ENCODE results near the gene ASIC4. TPM values are rescaled to one million over a fixed set of nuclear protein-coding genes. Genes with fewer than 3 reads are reported as not detected.

The ASIC4 gene
- total and polyA plus RNA-seq, 2 of the 13 experiments (the other 11 are each of a cell fraction or from before 2014, with no cell fraction given) = 0.03 TPM; not detected in 1

DNA sequence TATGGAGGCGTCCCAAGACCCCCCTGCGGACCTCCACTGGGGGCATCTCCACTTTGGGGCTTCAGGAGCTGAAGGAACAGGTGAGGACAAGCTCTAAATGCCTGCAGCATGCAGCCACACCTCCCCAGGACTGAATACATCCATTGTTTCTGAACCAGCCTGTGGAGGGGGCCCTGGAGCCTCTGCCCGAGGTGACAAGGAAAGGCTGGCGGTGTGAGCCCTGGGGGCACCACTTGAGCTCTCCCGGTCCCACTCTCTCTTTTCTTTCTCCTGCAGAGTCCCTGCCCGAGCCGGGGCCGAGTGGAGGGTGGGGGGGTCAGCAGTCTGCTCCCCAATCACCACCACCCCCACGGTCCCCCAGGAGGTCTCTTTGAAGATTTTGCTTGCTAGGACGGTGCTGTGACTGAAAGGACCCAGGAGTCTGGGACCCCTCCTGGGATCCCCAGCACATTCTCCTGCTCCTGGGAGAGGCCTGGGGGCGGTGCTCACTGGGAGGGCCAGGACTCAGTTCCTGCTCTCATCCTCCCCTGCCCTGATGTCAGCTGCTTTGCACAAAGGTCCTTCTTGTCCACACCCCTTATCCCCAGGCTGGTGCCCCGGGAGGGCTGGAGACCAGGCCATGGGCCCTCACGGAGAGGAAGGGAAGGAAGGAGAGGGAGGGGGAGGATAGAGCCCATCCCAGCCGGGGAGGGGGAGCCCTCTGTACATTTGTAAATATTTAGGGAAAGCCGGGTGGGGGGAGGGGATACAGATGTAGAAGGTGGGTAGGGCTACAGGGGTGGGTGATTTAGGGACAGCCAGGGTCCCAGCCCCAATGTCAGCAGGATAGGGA is 23.6 kb downstream of the ASIC4 start (continued):
- TF ChIP-seq, protein P1, sequence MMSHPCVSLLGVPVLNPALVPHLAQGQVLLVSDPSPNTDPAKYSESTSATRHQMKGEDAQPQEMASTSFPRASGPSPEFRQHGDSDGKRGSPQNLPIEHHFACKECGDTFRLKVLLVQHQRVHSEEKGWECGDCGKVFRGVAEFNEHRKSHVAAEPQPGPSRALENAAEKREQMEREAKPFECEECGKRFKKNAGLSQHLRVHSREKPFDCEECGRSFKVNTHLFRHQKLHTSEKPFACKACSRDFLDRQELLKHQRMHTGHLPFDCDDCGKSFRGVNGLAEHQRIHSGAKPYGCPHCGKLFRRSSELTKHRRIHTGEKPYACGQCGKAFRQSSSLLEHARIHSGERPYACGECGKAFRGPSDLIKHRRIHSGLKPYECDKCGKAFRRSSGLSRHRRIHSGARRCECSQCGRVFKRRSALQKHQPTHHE (CRISPR knock-in tag; IDR thresholded peaks at IDR 0.05; ENCODE audit: borderline replicate concordance) = no peak
- TF ChIP-seq ZNF616 (CRISPR knock-in tag; IDR thresholded peaks at IDR 0.05; ENCODE audit: low read depth) (no peak), ZNF18 (CRISPR knock-in tag; IDR thresholded peaks at IDR 0.05; ENCODE audit: insufficient replicate concordance) (no peak), EEA1 (CRISPR knock-in tag; IDR thresholded peaks at IDR 0.05; ENCODE audit: borderline replicate concordance) (no peak), ZNF614 (CRISPR knock-in tag; IDR thresholded peaks at IDR 0.05; ENCODE audit: borderline replicate concordance) (no peak), ZNF775 (CRISPR knock-in tag; IDR thresholded peaks at IDR 0.05; ENCODE audit: borderline replicate concordance) (no peak), ASH2L (IDR thresholded peaks at IDR 0.05; ENCODE audit: insufficient read length, low read depth, low read length) (peak; percentile 29), NCOA2 (CRISPR knock-in tag; IDR thresholded peaks at IDR 0.05) (no peak), PAX8 (CRISPR knock-in tag; IDR thresholded peaks at IDR 0.05; ENCODE audit: borderline replicate concordance) (no peak), ZFAT (CRISPR knock-in tag; conservative IDR thresholded peaks at IDR 0.05) (no peak), ZBTB38 (CRISPR knock-in tag; IDR thresholded peaks at IDR 0.05) (no peak), KLF9 (CRISPR knock-in tag; IDR thresholded peaks at IDR 0.05; ENCODE audit: low read depth) (no peak), RAD51 (IDR thresholded peaks at IDR 0.05; ENCODE audit: borderline replicate concordance) (no peak), ZNF124 (CRISPR knock-in tag; IDR thresholded peaks at IDR 0.05) (no peak), KDM3A (CRISPR knock-in tag; IDR thresholded peaks at IDR 0.05; ENCODE audit: low read depth) (no peak), AGO2 (optimal IDR thresholded peaks at IDR 0.05; ENCODE audit: low read depth, low read length) (peak; percentile 86), GZF1 (CRISPR knock-in tag; IDR thresholded peaks at IDR 0.05) (no peak)
- TF ChIP-seq, protein P2, sequence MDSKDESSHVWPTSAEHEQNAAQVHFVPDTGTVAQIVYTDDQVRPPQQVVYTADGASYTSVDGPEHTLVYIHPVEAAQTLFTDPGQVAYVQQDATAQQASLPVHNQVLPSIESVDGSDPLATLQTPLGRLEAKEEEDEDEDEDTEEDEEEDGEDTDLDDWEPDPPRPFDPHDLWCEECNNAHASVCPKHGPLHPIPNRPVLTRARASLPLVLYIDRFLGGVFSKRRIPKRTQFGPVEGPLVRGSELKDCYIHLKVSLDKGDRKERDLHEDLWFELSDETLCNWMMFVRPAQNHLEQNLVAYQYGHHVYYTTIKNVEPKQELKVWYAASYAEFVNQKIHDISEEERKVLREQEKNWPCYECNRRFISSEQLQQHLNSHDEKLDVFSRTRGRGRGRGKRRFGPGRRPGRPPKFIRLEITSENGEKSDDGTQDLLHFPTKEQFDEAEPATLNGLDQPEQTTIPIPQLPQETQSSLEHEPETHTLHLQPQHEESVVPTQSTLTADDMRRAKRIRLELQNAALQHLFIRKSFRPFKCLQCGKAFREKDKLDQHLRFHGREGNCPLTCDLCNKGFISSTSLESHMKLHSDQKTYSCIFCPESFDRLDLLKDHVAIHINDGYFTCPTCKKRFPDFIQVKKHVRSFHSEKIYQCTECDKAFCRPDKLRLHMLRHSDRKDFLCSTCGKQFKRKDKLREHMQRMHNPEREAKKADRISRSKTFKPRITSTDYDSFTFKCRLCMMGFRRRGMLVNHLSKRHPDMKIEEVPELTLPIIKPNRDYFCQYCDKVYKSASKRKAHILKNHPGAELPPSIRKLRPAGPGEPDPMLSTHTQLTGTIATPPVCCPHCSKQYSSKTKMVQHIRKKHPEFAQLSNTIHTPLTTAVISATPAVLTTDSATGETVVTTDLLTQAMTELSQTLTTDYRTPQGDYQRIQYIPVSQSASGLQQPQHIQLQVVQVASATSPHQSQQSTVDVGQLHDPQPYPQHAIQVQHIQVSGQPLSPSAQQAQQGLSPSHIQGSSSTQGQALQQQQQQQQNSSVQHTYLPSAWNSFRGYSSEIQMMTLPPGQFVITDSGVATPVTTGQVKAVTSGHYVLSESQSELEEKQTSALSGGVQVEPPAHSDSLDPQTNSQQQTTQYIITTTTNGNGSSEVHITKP (CRISPR knock-in tag; IDR thresholded peaks at IDR 0.05; ENCODE audit: low read depth) = no peak

All from HepG2 (cell line).